ENCODE results near the gene MTCL1.

MTCL1 gene

GRCh38 chr18:8816816-8817215, 111.5 kb downstream of the MTCL1 start:
- no peak for DNase-seq

- DNase-seq, result no peak
Measured at GRCh38 chr18:8818982-8819381, 113.6 kb downstream of the MTCL1 start.

- no peak for DNase-seq
Measured at GRCh38 chr18:8820396-8821082, 115.2 kb downstream of the MTCL1 start.

DNA sequence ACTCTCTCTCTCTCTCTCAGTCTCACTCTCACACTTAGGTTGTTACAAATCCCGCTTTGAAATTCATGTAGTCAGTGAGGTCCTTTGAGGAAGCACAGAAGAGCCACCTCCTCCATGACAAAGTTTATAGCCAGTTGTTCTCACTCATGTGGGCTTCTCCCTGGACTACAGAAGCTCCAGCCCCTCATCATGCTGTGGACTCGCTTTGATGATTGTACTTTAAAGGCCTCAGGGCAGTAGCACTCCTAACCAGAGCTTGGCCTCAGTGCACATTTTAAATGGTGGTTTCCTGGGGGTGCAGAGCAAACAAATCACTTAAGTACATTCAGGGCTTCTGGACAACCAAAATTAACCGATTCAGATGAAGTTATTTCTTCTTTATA, 115.7 kb downstream of the MTCL1 start:
- no peak for DNase-seq

DNA sequence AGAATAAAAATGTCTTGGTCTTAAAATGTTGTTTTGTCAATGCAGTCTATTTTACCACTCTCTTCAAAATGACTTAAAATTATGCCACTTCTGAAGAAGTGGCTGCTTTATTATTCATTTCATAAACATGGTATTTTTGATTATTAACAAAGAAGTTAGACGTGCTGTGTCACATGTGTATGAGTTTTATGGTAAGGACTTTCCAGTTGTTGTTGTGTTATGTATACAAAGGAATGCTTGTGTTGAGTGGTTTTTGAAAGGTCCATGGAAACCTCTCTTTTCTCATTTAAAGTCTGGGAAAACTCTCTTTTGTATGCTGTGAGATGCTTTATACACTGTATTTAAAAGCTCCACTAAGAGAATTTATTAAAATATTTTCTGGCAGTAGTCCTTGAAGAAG, 116.2 kb downstream of the MTCL1 start:
- no peak for DNase-seq

- no peak for DNase-seq
Measured at GRCh38 chr18:8822643-8823042, 117.3 kb downstream of the MTCL1 start.

DNA sequence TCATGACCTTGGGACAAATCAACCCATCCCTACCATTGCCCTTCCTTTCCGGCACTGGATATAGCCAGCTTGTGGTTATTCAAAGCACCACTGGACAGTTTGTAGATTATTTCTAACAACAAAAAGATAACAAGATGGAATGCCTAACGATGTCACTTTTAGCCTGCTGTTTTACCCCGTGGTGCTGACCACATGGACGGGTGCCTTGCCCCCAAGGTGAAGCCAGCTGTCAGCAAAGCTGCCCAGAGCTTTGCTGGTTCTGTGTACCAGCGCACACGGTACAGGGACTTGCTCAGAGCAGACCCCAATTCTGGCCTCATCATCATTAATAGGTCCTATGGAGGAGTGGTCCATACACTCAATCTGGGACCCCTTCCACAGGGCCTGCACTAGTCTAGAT, 118.2 kb downstream of the MTCL1 start:
- no peak for DNase-seq

DNA sequence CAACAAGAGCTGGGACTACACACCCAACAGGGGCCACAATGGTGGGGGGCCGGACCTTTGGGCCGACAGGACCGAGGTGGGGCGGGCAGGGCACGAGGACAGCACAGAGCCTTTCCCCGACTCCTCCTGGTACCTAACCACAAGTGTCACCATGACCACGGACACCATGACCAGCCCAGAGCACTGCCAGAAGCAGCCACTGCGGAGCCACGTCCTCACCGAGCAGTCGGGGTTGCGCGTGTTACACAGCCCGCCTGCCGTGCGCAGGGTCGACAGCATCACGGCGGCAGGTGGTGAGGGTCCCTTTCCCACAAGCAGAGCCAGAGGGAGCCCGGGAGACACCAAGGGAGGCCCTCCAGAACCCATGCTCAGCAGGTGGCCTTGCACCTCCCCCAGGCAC, 119.5 kb downstream of the MTCL1 start:
- DNase-seq, result no peak

GRCh38 chr18:8825273-8825672, 119.9 kb downstream of the MTCL1 start:
- no peak for DNase-seq

DNA sequence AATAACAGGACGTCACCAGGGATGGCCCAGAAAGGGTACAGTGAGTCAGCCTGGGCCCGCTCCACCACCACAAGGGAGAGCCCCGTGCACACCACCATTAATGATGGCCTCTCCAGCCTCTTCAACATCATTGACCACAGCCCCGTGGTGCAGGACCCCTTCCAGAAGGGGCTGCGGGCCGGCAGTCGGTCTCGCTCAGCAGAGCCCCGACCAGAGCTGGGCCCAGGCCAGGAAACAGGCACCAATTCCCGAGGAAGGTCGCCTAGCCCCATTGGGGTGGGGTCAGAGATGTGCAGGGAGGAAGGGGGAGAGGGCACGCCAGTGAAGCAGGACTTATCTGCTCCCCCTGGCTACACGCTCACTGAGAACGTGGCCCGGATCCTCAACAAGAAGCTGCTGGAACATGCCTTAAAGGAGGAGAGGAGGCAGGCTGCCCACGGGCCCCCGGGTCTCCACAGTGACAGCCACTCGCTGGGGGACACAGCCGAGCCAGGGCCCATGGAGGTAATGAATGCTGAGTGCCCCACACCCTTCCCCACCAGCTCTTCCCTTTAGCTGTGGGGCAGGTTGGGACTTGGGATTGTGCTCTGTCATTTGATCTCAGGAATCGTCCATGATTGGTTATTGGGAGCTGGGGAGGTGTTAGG, 120.5 kb downstream of the MTCL1 start:
- no peak for DNase-seq

DNA sequence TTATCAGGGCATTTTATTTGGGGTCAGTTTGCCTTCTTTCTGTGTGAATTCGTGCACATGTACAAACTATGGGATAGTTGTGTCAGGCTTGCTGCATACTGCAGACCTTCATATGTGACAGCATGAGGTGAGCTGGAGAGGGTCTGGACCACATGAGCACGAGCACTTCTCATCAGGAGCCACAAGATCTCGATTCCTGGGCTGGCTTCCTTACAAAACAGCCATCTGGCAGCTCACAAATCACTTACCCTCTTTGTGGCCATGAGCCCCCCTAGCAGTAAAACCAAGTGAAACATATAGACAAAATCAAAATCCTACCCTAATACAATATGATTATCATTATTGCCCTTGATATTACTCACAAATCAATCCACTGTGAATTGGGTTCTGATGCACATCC, 121.2 kb downstream of the MTCL1 start:
- no peak for DNase-seq

- no peak for DNase-seq
Measured at GRCh38 chr18:8826971-8827370, 121.6 kb downstream of the MTCL1 start.

DNA sequence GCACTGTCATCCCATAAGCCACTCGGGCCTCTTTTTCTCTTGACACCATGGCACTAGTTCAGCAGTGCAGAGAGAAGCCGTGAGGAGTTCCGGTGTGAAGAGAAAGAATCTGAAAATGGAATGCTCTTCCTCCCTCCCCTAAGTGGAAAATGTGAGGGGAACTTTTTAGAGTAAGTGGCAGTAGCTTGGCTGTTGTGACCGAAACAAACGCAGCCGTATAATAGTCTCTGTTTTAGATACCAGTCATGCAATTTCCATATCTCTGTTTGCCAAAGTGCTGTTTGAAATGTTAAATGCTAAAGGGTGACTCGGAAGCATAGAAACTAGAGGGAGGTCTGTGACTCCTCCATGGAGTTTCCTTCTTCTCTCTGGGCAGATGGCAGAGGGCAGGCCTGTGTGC, 122.9 kb downstream of the MTCL1 start:
- no peak for DNase-seq

- no peak for DNase-seq
Measured at GRCh38 chr18:8828798-8829197, 123.4 kb downstream of the MTCL1 start.

DNA sequence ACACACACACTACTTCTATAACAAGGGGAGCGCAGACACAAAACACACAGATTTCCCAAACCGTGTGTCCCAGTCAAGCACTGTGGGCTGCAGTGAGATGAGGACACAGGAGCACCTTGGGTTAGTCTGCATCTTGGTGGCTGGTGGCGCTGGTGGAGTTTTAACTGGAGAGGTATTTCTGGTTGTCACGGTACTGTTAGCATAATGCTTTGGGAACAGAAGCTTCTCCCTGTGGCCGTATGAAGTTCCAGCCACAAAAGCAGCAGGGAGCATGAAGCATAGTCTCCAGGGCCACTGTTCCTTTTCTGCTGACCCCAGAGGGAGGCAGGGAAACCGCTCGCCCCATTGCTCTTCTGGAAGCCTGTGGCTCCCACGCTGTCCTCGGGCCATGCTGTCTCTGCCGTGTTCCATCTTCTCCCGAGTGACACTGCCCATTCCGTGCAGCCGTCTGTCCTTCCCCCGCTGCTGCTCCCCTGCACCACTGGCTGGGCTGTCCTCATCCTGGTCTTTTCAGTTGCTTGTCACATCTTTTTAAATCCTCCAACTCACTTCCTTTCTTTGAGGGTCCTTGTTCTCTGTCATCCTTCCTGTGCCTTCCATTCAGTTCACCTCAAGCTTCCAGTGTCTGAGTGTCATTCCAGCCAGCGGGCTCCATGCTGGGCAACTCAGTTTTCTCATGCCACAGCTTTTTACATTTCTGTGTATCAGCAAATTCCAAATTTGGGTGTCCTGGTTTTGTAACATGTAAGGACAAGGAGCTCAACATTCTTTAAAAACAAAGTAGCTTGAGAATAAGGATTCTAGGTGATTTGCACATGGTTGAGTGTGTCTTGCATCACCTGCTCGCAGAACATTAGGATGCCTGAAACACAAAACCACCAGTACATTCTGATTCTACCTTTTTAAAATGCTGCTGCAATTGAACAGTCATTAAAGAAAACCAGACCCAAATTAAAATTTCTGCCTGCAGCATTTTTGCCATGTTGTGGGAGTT, 125.0 kb downstream of the MTCL1 start:
- DNase-seq, result no peak

- DNase-seq, result no peak
Measured at GRCh38 chr18:8831112-8831511, 125.8 kb downstream of the MTCL1 start.

- no peak for DNase-seq
Measured at GRCh38 chr18:8831531-8831930, 126.2 kb downstream of the MTCL1 start.

- no peak for DNase-seq
Measured at GRCh38 chr18:8833480-8833879, 128.1 kb downstream of the MTCL1 start.

DNA sequence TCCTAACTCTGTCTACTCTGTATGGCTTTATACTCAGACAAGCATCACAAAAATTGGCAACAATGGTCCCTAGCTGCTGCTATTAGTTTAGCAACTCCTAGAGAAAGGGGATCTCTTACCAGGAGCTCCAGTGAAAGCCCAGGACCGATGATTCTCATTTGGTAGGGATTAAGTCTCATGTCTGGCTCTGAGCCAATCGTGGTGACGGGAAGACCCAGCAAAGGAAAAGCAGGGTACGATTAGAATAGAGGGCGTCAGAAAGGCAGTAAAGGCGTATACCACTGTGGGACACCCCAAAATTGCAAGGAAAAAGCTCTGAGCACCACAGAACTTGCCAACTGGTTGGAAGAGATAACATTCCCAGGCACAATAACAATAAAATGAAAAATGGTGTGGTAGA, 129.5 kb downstream of the MTCL1 start:
- peak; percentile 61 for DNase-seq

- peak; percentile 39 for DNase-seq
Measured at GRCh38 chr18:8835521-8835953, 130.2 kb downstream of the MTCL1 start.

- no peak for DNase-seq
Measured at GRCh38 chr18:8839281-8839680, 133.9 kb downstream of the MTCL1 start.

- no peak for DNase-seq
Measured at GRCh38 chr18:8841781-8842485, 136.6 kb downstream of the MTCL1 start.

DNA sequence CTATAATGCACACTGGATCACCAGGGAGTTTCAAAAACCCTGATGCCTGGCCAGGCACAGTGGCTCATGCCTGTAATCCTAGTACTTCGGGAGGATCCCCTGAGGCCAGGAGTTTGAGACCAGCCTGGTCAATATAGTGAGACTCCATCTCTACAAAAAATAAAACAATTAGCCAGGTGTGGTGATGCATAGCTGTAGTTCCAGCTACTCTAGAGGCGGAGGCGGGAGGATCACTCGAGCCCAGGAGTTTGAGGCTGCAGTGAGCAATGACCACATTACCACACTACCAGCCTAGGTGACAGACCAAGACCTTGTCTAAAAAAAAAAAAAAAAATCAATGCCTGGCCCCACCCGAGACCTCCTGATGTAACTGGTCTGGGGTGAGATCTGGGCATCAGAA, 137.2 kb downstream of the MTCL1 start:
- no peak for DNase-seq
